Measurements from ENCODE around the gene NPHP3. TPM values are rescaled to one million over a fixed set of nuclear protein-coding genes. Genes with fewer than 3 reads are reported as not detected.

The NPHP3 gene
- total RNA-seq, 1 experiment from 2014 or later = 10.8 TPM

- Histone ChIP-seq H4K5ac (ENCODE audit: insufficient read length, low read depth, low read length) (no peak overlapping the region), H2BK120ac (ENCODE audit: low read depth, low read length, poor library complexity, severe bottlenecking) (no peak overlapping the region), H3K9me3 (ENCODE audit: control insufficient read depth, low read depth, low read length) (no peaks in the 10 kb centered on the region), H4K20me1 (ENCODE audit: control insufficient read depth, insufficient read depth, insufficient read length) (no peaks in the 10 kb centered on the region), H3K79me2 (ENCODE audit: insufficient read depth, low read length) (no peaks in the 10 kb centered on the region), H4K8ac (replicated peaks; ENCODE audit: insufficient read length, low read depth, low read length) (no peak overlapping the region), H2AFZ (ENCODE audit: low read length) (no peak overlapping the region), H2BK20ac (ENCODE audit: low read depth, low read length, poor library complexity, severe bottlenecking) (no peak overlapping the region), H3K18ac (ENCODE audit: insufficient read length, low read depth, low read length) (no peak overlapping the region), H3K79me1 (ENCODE audit: insufficient read depth, low read depth, low read length, poor library complexity, severe bottlenecking) (no peaks in the 10 kb centered on the region), H3K27ac (ENCODE audit: insufficient read length, low read depth, low read length) (no peak overlapping the region), H3T11ph (ENCODE audit: low read length) (no peak overlapping the region), H2BK12ac (ENCODE audit: insufficient read length, low read depth, low read length) (no peak overlapping the region), H3K23me2 (ENCODE audit: insufficient read length, low read depth, low read length, poor library complexity, severe bottlenecking) (no peaks in the 10 kb centered on the region), H3K14ac (ENCODE audit: insufficient read depth, low read length) (no peak overlapping the region), H2AK5ac (ENCODE audit: insufficient read length, low read length) (no peak overlapping the region), H3K9ac (ENCODE audit: extremely low read depth, insufficient read length, low read length) (no peak overlapping the region), H4K91ac (ENCODE audit: insufficient read length, low read depth, low read length) (no peak overlapping the region), H3K56ac (ENCODE audit: insufficient read length, low read depth, low read length) (no peak overlapping the region), H3K4me1 (ENCODE audit: insufficient read depth, low read length) (no peaks in the 10 kb centered on the region), H3K27me3 (ENCODE audit: insufficient read depth, low read length) (no peaks in the 10 kb centered on the region), H2BK5ac (ENCODE audit: insufficient read length, low read length) (no peak overlapping the region), H3K4me2 (ENCODE audit: insufficient read depth, insufficient read length, low read length) (no peak overlapping the region), H2BK15ac (ENCODE audit: low read depth, low read length) (no peak overlapping the region), H3K4ac (ENCODE audit: low read depth, low read length) (no peak overlapping the region), H3K23ac (ENCODE audit: insufficient read length, low read depth, low read length) (no peak overlapping the region)
- Mint-ChIP-seq H3K4me1 (no peaks in the 10 kb centered on the region), H3K27ac (no peak overlapping the region), H3K36me3 (ENCODE audit: insufficient read depth in 1 of 3, low read depth in 3 of 3) (no peaks in the 10 kb centered on the region), H3K4me3 (no peak overlapping the region), H3K9me3 (no peaks in the 10 kb centered on the region), H3K27me3 (ENCODE audit: low read depth) (no peaks in the 10 kb centered on the region)
- no peak for TF ChIP-seq CTCF (conservative IDR thresholded peaks at IDR 0.05)
- no peak for DNase-seq
Measured at GRCh38 chr3:132753946-132754345, 31.7 kb upstream of the NPHP3 start.

Data from H9 (cell line).